Measurements from ENCODE around the gene FMNL2. TPM values are rescaled to one million over a fixed set of nuclear protein-coding genes. Genes with fewer than 3 reads are reported as not detected.

FMNL2 gene
- total RNA-seq, 1 experiment from 2014 or later = 29.0 TPM

GRCh38 chr2:152496371-152496770, 161.4 kb downstream of the FMNL2 start:
- Histone ChIP-seq H3K27me3 (ENCODE audit: insufficient read depth, low read depth) (no peaks in the 10 kb centered on the region), H4K20me1 (ENCODE audit: insufficient read depth) (no peaks in the 10 kb centered on the region), H3K4me1 (replicated peaks; ENCODE audit: insufficient read depth) (peaks cover 44% of the 10 kb centered on the region), H3K79me2 (ENCODE audit: low read depth) (peaks cover 79% of the 10 kb centered on the region), H3K27ac (peak overlapping the region; percentile 95), H3K9me3 (ENCODE audit: insufficient read depth, low read depth) (no peaks in the 10 kb centered on the region), H3K4me3 (no peak overlapping the region), H3K9me2 (ENCODE audit: insufficient read depth) (no peaks in the 10 kb centered on the region), H3F3A (ENCODE audit: insufficient read depth, low read depth) (peaks cover 34% of the 10 kb centered on the region), H3K4me2 (peak overlapping the region; percentile 69), H2AFZ (no peak overlapping the region), H3K36me3 (ENCODE audit: low read depth) (no peaks in the 10 kb centered on the region)
- no peak for DNase-seq
- no peak for TF ChIP-seq EZH2 (IDR thresholded peaks at IDR 0.05; ENCODE audit: low read depth)
- TF ChIP-seq CTCF (conservative IDR thresholded peaks at IDR 0.05) = no peak
- POLR2A ChIA-PET (ENCODE audit: unreplicated experiment) = no interaction called here
- CTCF ChIA-PET = no interaction called here
- no TSS peak for BruUV-seq (replicated peaks)
- intact Hi-C loops (cut with micrococcal nuclease; ENCODE audit: unreplicated experiment) = loop anchor here (2.0 kb wide), 2 partner anchors 40 to 76 kb away; no protein-coding TSS in a partner anchor

GRCh38 chr2:152497481-152498052, 162.6 kb downstream of the FMNL2 start:
- intact Hi-C loops (cut with micrococcal nuclease; ENCODE audit: unreplicated experiment) = loop anchor here (1.0 to 2.0 kb wide), 5 partner anchors 8 to 307 kb away; no protein-coding TSS in a partner anchor
- ChIA-PET POLR2A (ENCODE audit: unreplicated experiment) (no interaction called here), CTCF (no interaction called here)
- H3K4me3 ChIP-seq = peak overlapping the region; percentile 35; the same call in 1 of the 2 replicates
- no peak overlapping the region for H2AFZ ChIP-seq
- no peaks in the 10 kb centered on the region for H3K9me3 ChIP-seq (ENCODE audit: insufficient read depth, low read depth)
- H3K27ac ChIP-seq = peak overlapping the region; percentile 95
- no peaks in the 10 kb centered on the region for H3K9me2 ChIP-seq (ENCODE audit: insufficient read depth)
- H3K27me3 ChIP-seq (ENCODE audit: insufficient read depth, low read depth) = no peaks in the 10 kb centered on the region
- peaks cover 34% of the 10 kb centered on the region for H3F3A ChIP-seq (ENCODE audit: insufficient read depth, low read depth)
- no peak for TF ChIP-seq EZH2 (IDR thresholded peaks at IDR 0.05; ENCODE audit: low read depth)
- no peak for TF ChIP-seq CTCF (conservative IDR thresholded peaks at IDR 0.05)
- peaks cover 44% of the 10 kb centered on the region for H3K4me1 ChIP-seq (replicated peaks; ENCODE audit: insufficient read depth)
- BruUV-seq (replicated peaks) = no TSS peak
- H3K36me3 ChIP-seq (ENCODE audit: low read depth) = no peaks in the 10 kb centered on the region
- H3K79me2 ChIP-seq (ENCODE audit: low read depth) = peaks cover 86% of the 10 kb centered on the region
- peak overlapping the region; percentile 69 for H3K4me2 ChIP-seq
- H4K20me1 ChIP-seq (ENCODE audit: insufficient read depth) = no peaks in the 10 kb centered on the region
- DNase-seq = peak; percentile 84 to 96

GRCh38 chr2:152499331-152499816, 164.4 kb downstream of the FMNL2 start:
- no peaks in the 10 kb centered on the region for H3K9me2 ChIP-seq (ENCODE audit: insufficient read depth)
- peak overlapping the region; percentile 95 for H3K27ac ChIP-seq
- no peaks in the 10 kb centered on the region for H3K36me3 ChIP-seq (ENCODE audit: low read depth)
- H4K20me1 ChIP-seq (ENCODE audit: insufficient read depth) = no peaks in the 10 kb centered on the region
- ChIA-PET POLR2A (ENCODE audit: unreplicated experiment) (no interaction called here), CTCF (no interaction called here)
- peaks cover 53% of the 10 kb centered on the region for H3K4me1 ChIP-seq (replicated peaks; ENCODE audit: insufficient read depth)
- peaks cover 87% of the 10 kb centered on the region for H3K79me2 ChIP-seq (ENCODE audit: low read depth)
- intact Hi-C loops (cut with micrococcal nuclease; ENCODE audit: unreplicated experiment) = loop anchor here (2.0 kb wide), 1 partner anchor 43 kb away; no protein-coding TSS in a partner anchor
- no peaks in the 10 kb centered on the region for H3K27me3 ChIP-seq (ENCODE audit: insufficient read depth, low read depth)
- H2AFZ ChIP-seq = no peak overlapping the region
- peaks cover 34% of the 10 kb centered on the region for H3F3A ChIP-seq (ENCODE audit: insufficient read depth, low read depth)
- no TSS peak for BruUV-seq (replicated peaks)
- peak overlapping the region; percentile 69; the same call in 1 of the 2 replicates for H3K4me2 ChIP-seq
- no peaks in the 10 kb centered on the region for H3K9me3 ChIP-seq (ENCODE audit: insufficient read depth, low read depth)
- DNase-seq = no peak
- H3K4me3 ChIP-seq = no peak overlapping the region
- TF ChIP-seq EZH2 (IDR thresholded peaks at IDR 0.05; ENCODE audit: low read depth) (no peak), CTCF (conservative IDR thresholded peaks at IDR 0.05) (no peak)

Measured in PC-9 (cell line).